ENCODE data around the gene TES. TPM values are rescaled to one million over a fixed set of nuclear protein-coding genes. Genes with fewer than 3 reads are reported as not detected.

The TES gene
- total and polyA plus RNA-seq, 4 donors = 5.7 to 11.8 (median 7.5) TPM

GRCh38 chr7:116271963-116272886, 61.9 kb downstream of the TES start:
- Histone ChIP-seq H3K27ac (ENCODE audit: low read depth in 1 of 2, low read length in 2 of 2) (no peak overlapping the region), H3K27me3 (ENCODE audit: control insufficient read depth in 4 of 4, insufficient read depth in 4 of 4, low read length in 3 of 4) (no peaks in the 10 kb centered on the region), H3K36me3 (ENCODE audit: control insufficient read depth in 4 of 4, insufficient read depth in 3 of 4, low read depth in 1 of 4, low read length in 3 of 4) (no peaks in the 10 kb centered on the region), H3K4me1 (ENCODE audit: control insufficient read depth in 4 of 4, insufficient read depth in 4 of 4, low read length in 3 of 4) (no peaks in the 10 kb centered on the region), H3K4me3 (ENCODE audit: low read depth in 1 of 3, low read length in 3 of 3) (no peak overlapping the region), H3K9me3 (ENCODE audit: control insufficient read depth in 4 of 4, low read length in 3 of 4) (no peaks in the 10 kb centered on the region), H3K9ac (ENCODE audit: low read depth in 1 of 2, low read length in 2 of 2) (no peak overlapping the region)
- DNase-seq (ENCODE audit: low spot score) = no peak
- WGBS = 84% methylated on average over 4 of the region's 4 CpGs
- TF ChIP-seq RAD21 (IDR thresholded peaks at IDR 0.05) (no peak), JUND (IDR thresholded peaks at IDR 0.05) (peak in 1 of 2 donors; percentile 65)

- H3K36me3 ChIP-seq (ENCODE audit: control insufficient read depth in 4 of 4, insufficient read depth in 3 of 4, low read depth in 1 of 4, low read length in 3 of 4) = no peaks in the 10 kb centered on the region
- H3K9me3 ChIP-seq (ENCODE audit: control insufficient read depth in 4 of 4, low read length in 3 of 4) = no peaks in the 10 kb centered on the region
- no peaks in the 10 kb centered on the region for H3K27me3 ChIP-seq (ENCODE audit: control insufficient read depth in 4 of 4, insufficient read depth in 4 of 4, low read length in 3 of 4)
- no peak for DNase-seq (ENCODE audit: low spot score)
- H3K9ac ChIP-seq (ENCODE audit: low read depth in 1 of 2, low read length in 2 of 2) = no peak overlapping the region
- no peak overlapping the region for H3K4me3 ChIP-seq (ENCODE audit: low read depth in 1 of 3, low read length in 3 of 3)
- no peak for TF ChIP-seq HNF4A (conservative IDR thresholded peaks at IDR 0.05)
- no peak for TF ChIP-seq CTCF (IDR thresholded peaks at IDR 0.05; ENCODE audit: low read depth, low read length, missing input control)
- TF ChIP-seq SP1 (IDR thresholded peaks at IDR 0.05) = no peak
- TF ChIP-seq RXRA (IDR thresholded peaks at IDR 0.05) = no peak
- TF ChIP-seq TAF1 (conservative IDR thresholded peaks at IDR 0.05) = no peak
- no peak for TF ChIP-seq ATF3 (IDR thresholded peaks at IDR 0.05)
- TF ChIP-seq EGR1 (IDR thresholded peaks at IDR 0.05; ENCODE audit: low read depth in 2 of 2) = no peak
- no peak for TF ChIP-seq FOXA2 (IDR thresholded peaks at IDR 0.05)
- TF ChIP-seq HNF4G (IDR thresholded peaks at IDR 0.05) = no peak
- H3K27ac ChIP-seq (ENCODE audit: low read depth in 1 of 2, low read length in 2 of 2) = no peak overlapping the region
- H3K4me1 ChIP-seq (ENCODE audit: control insufficient read depth in 4 of 4, insufficient read depth in 4 of 4, low read length in 3 of 4) = no peaks in the 10 kb centered on the region
- 43% methylated on average over 4 of the region's 4 CpGs for WGBS
Observed at GRCh38 chr7:116273283-116273917, 63.1 kb downstream of the TES start.

- Histone ChIP-seq H3K27ac (ENCODE audit: low read depth in 1 of 2, low read length in 2 of 2) (no peak overlapping the region), H3K9me3 (ENCODE audit: control insufficient read depth in 4 of 4, low read length in 3 of 4) (no peaks in the 10 kb centered on the region), H3K9ac (ENCODE audit: low read depth in 1 of 2, low read length in 2 of 2) (no peak overlapping the region), H3K27me3 (ENCODE audit: control insufficient read depth in 4 of 4, insufficient read depth in 4 of 4, low read length in 3 of 4) (no peaks in the 10 kb centered on the region), H3K4me1 (ENCODE audit: control insufficient read depth in 4 of 4, insufficient read depth in 4 of 4, low read length in 3 of 4) (no peaks in the 10 kb centered on the region), H3K36me3 (ENCODE audit: control insufficient read depth in 4 of 4, insufficient read depth in 3 of 4, low read depth in 1 of 4, low read length in 3 of 4) (no peaks in the 10 kb centered on the region), H3K4me3 (ENCODE audit: low read depth in 1 of 3, low read length in 3 of 3) (no peak overlapping the region)
- TF ChIP-seq FOXA1 (IDR thresholded peaks at IDR 0.05) = no peak
- no peak for TF ChIP-seq SP1 (IDR thresholded peaks at IDR 0.05)
- TF ChIP-seq YY1 (IDR thresholded peaks at IDR 0.05) = no peak
- TF ChIP-seq TAF1 (conservative IDR thresholded peaks at IDR 0.05) = no peak
- no peak for TF ChIP-seq HNF4A (conservative IDR thresholded peaks at IDR 0.05)
- TF ChIP-seq NR2F2 (IDR thresholded peaks at IDR 0.05) = no peak
- TF ChIP-seq JUND (IDR thresholded peaks at IDR 0.05) = no peak
- no peak for TF ChIP-seq ZBTB33 (IDR thresholded peaks at IDR 0.05)
- no peak for TF ChIP-seq ATF3 (IDR thresholded peaks at IDR 0.05)
- TF ChIP-seq MAX (IDR thresholded peaks at IDR 0.05) = no peak
- TF ChIP-seq EGR1 (IDR thresholded peaks at IDR 0.05; ENCODE audit: low read depth in 2 of 2) = no peak
- no peak for TF ChIP-seq HNF4G (IDR thresholded peaks at IDR 0.05)
- TF ChIP-seq FOXA2 (IDR thresholded peaks at IDR 0.05) = no peak
- 92% methylated on average over 1 of the region's 1 CpG for WGBS
- DNase-seq (ENCODE audit: low spot score) = no peak
Observed at GRCh38 chr7:116273918-116274301, 63.6 kb downstream of the TES start.

Measured in liver (tissue), 9 donors.